Body of pancreas (tissue), 4 donors: ENCODE data around the gene AIP. TPM values are rescaled to one million over a fixed set of nuclear protein-coding genes. Genes with fewer than 3 reads are reported as not detected.

Source experiments
- ATAC-seq: fragments of 150-250 bp; one replicate; pipeline ENCODE4 v1.9.1; 2016
- DNase-seq, 4 donors: peaks; one replicate each; pipeline ENCODE4 v3.0.0-alpha.2; 2019
- H3K27ac ChIP-seq, 4 donors: fragments of 200-600 bp; sonication (generic); 1 replicate in 3 of 4; 2 replicates in 1 of 4; pipeline versions ENCODE4 v1.5.1 to v1.6.1; 2016 to 2019; ENCODE audit warnings: mild to moderate bottlenecking in 1 of 4, mixed read lengths in 1 of 4, moderate library complexity in 1 of 4
- H3K27me3 ChIP-seq, 2 donors: fragments of 200-600 bp; sonication (generic); one replicate each; pipeline ENCODE4 v1.6.0; 2016; ENCODE audit warnings: mild to moderate bottlenecking in 1 of 2
- H3K36me3 ChIP-seq, 2 donors: fragments of 200-600 bp; sonication (generic); replicated peaks in 1 of 2; 2 replicates each; pipeline ENCODE4 v1.5.1; 2016; ENCODE audit warnings: low read depth in 2 of 2; ENCODE audit not compliant: insufficient read depth in 1 of 2
- H3K4me1 ChIP-seq: fragments of 200-600 bp; sonication (generic); one replicate; pipeline ENCODE4 v1.6.0; 2016
- H3K4me3 ChIP-seq, 2 donors: fragments of 200-600 bp; sonication (generic); 1 replicate in 1 of 2; 2 replicates in 1 of 2; pipeline ENCODE4 v1.5.1; 2016 to 2019
- H3K9me3 ChIP-seq, 3 donors: fragments of 200-600 bp; sonication (generic); 1 replicate in 2 of 3; 2 replicates in 1 of 3; pipeline ENCODE4 v1.5.1; 2016
- CTCF ChIP-seq, 7 experiments: fragments of 450-650 bp in 4 of 7; fragments of 200-600 bp in 3 of 7; sonication (generic) in 3 of 7; IDR thresholded peaks; one replicate each; pipeline ENCODE4 v1.5.1; 2016 to 2019; ENCODE audit warnings: antibody characterized with exemption in 7 of 7
- POLR2A ChIP-seq, 3 donors: fragments of 450-650 bp; IDR thresholded peaks; one replicate each; pipeline ENCODE4 v1.6.1; 2016; ENCODE audit warnings: antibody characterized with exemption in 3 of 3, mild to moderate bottlenecking in 2 of 3
- WGBS, 2 donors: methylation state at CpG; one replicate each; pipeline ENCODE4 v1.1.5; 2017; 5-methylcytosine and 5-hydroxymethylcytosine counted together
- intact Hi-C: fragments of 100-400 bp; cut with DNase I; formaldehyde crosslinking; loops from one replicate; pipeline ENCODE4 v1.15.1; 2023
- microRNA-seq, 2 donors: library from miRNA; unstranded; fragments of <30 nt; microRNA quantifications; one replicate each; pipeline ENCODE4, GENCODE V29; 2016; ENCODE audit warnings: borderline number of aligned reads in 2 of 2, borderline replicate concordance in 2 of 2
- small RNA-seq: library from RNA; depleted of rRNA; stranded (forward); fragments of <200 nt; gene quantifications from one replicate; pipeline ENCODE3, GENCODE V24; 2016
- total RNA-seq, 2 donors: library from RNA; depleted of rRNA; stranded (reverse); fragments of >200 nt; gene quantifications; one replicate each; pipeline ENCODE4 v1.1.0, GENCODE V29; 2016

AIP gene
- total RNA-seq, 2 donors from 2014 or later = 21.4 to 39.7 TPM

- Histone ChIP-seq H3K27me3 (no peaks in the 10 kb centered on the region), H3K27ac (no peak overlapping the region), H3K36me3 (no peaks in the 10 kb centered on the region), H3K4me1 (peaks cover 23% of the 10 kb centered on the region), H3K9me3 (peaks cover 0 to 4% (median 0%) of the 10 kb centered on the region in 3 donors), H3K4me3 (no peak overlapping the region)
- WGBS, 2 donors = 31 to 43% methylated on average over 1 of the region's 1 CpG
- TF ChIP-seq CTCF (IDR thresholded peaks at IDR 0.05) = no peak
- TF ChIP-seq POLR2A (IDR thresholded peaks at IDR 0.05) = no peak
- ATAC-seq (no peak), DNase-seq (no peak)
- intact Hi-C loops = no loop called here
These were observed 52.7 kb downstream of the AIP start for GRCh38 chr11:67535561-67535960.

DNA sequence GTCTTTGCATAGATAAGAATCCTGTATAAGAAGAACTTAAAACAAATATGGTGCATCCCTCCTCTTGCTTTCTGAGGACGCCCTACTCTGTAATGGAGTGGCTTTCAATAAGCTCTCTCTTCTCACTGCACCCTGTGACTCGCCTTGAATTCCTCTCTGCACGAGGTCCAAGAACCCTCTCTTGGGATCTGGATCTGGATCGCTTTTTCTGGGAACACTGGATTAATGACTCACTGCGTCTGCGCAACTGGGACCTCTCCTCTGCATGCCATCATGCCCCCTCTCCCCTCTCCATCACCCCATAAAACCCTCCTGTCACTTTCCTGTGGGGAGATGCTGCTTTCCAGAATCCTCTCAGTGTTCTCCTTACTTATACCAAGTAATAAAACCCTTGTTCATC lies 55.5 kb downstream of the AIP start:
- no peak for ATAC-seq

GRCh38 chr11:67538823-67539505 lies 56.1 kb downstream of the AIP start:
- Histone ChIP-seq H3K27ac (no peak overlapping the region), H3K36me3 (no peaks in the 10 kb centered on the region), H3K27me3 (no peaks in the 10 kb centered on the region), H3K9me3 (peaks cover 0 to 4% (median 0%) of the 10 kb centered on the region in 3 donors), H3K4me1 (peaks cover 11% of the 10 kb centered on the region), H3K4me3 (no peak overlapping the region)
- DNase-seq = no peak
- intact Hi-C loops = no loop called here
- TF ChIP-seq POLR2A (IDR thresholded peaks at IDR 0.05) = no peak
- no peak for TF ChIP-seq CTCF (IDR thresholded peaks at IDR 0.05)
- 91 to 93% methylated on average over 9 to 10 of the region's 10 CpGs for WGBS, 2 donors
- ATAC-seq = no peak

More for the DNA sequence above, 55.5 kb downstream of the AIP start:
- no peak for TF ChIP-seq CTCF (IDR thresholded peaks at IDR 0.05)
- no peak for TF ChIP-seq POLR2A (IDR thresholded peaks at IDR 0.05)
- Histone ChIP-seq H3K4me1 (peaks cover 10% of the 10 kb centered on the region), H3K27me3 (no peaks in the 10 kb centered on the region), H3K27ac (no peak overlapping the region), H3K4me3 (no peak overlapping the region), H3K9me3 (peaks cover 0 to 4% (median 0%) of the 10 kb centered on the region in 3 donors), H3K36me3 (no peaks in the 10 kb centered on the region)
- no peak for DNase-seq
- WGBS, 2 donors = 80 to 87% methylated on average over 6 of the region's 6 CpGs
- intact Hi-C loops = no loop called here

DNA sequence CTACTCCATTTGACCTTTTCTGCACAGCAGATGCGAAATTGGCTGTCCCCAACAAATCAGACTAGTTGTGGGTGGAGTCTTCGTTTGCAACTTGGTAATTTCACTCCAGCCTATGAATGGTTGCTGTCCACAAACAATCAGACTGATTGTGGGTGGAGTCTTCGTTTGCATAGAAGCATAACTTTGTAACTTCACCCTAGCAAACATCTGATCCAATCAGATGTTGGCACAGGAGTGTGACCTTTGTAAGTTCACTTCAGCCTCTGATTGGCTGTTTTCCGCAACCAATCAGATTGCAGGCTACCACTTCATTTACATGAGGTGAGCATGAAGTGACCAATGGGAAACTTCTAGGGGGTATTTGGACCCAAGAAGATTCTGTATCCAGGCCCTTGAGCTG lies 56.7 kb downstream of the AIP start:
- ATAC-seq = no peak

More for the DNA sequence above, 56.7 kb downstream of the AIP start:
- H3K27ac ChIP-seq = no peak overlapping the region
- intact Hi-C loops = no loop called here
- H3K4me3 ChIP-seq = no peak overlapping the region
- 68 to 85% methylated on average over 4 of the region's 4 CpGs for WGBS, 2 donors
- H3K36me3 ChIP-seq = no peaks in the 10 kb centered on the region
- peaks cover 0 to 3% (median 0%) of the 10 kb centered on the region in 3 donors for H3K9me3 ChIP-seq
- DNase-seq = no peak
- no peaks in the 10 kb centered on the region for H3K27me3 ChIP-seq
- H3K4me1 ChIP-seq = peaks cover 17% of the 10 kb centered on the region
- TF ChIP-seq POLR2A (IDR thresholded peaks at IDR 0.05) = no peak
- no peak for TF ChIP-seq CTCF (IDR thresholded peaks at IDR 0.05)

Small RNA genes within 50 kb of the gene (microRNA-seq; reads per million reads assigned to microRNA genes)
- 0.45 to 1.4 reads per million in 2 donors for gene MIR6752

Small RNA genes within 50 kb of the gene (small RNA-seq; reads per million reads assigned to genes)
- gene MIR6752 = not detected

Other genes with a start within 250 kb of the AIP start
- gene GRK2, start 216.6 kb upstream of the AIP start, total RNA-seq = 10 to 100 TPM; 27.4 to 36.3 TPM
- 10 to 100 TPM; 18.2 to 39.6 TPM for gene ANKRD13D, start 193.7 kb upstream of the AIP start, total RNA-seq
- gene SSH3, start 179.5 kb upstream of the AIP start, total RNA-seq = 10 to 100 TPM; 16.2 to 30.6 TPM
- 100 to 1,000 TPM in 1 of 2 donors, 10 to 100 TPM in 1; 82.1 to 103 TPM for gene POLD4, start 129.5 kb upstream of the AIP start, total RNA-seq
- gene CLCF1, start 109.4 kb upstream of the AIP start, total RNA-seq = 10 to 100 TPM in 1 of 2 donors, 1 to 10 TPM in 1; 2.3 to 14.5 TPM
- gene RAD9A, start 91.0 kb upstream of the AIP start, total RNA-seq = 10 to 100 TPM; 22.6 to 49.4 TPM
- gene PPP1CA, start 81.2 kb upstream of the AIP start, total RNA-seq = 100 to 1,000 TPM in 1 of 2 donors, 10 to 100 TPM in 1; 81.1 to 104 TPM
- 1 to 10 TPM; 1.6 to 4.3 TPM for gene TBC1D10C, start 78.9 kb upstream of the AIP start, total RNA-seq
- gene CARNS1, start 67.3 kb upstream of the AIP start, total RNA-seq = 1 to 10 TPM; 2.1 to 2.6 TPM
- 10 to 100 TPM; 34.9 to 36.1 TPM for gene RPS6KB2, start 54.5 kb upstream of the AIP start, total RNA-seq
- gene PTPRCAP, start 45.3 kb upstream of the AIP start, total RNA-seq = 1 to 10 TPM; 6.0 to 6.9 TPM
- gene CORO1B, start 39.5 kb upstream of the AIP start, total RNA-seq = 10 to 100 TPM; 53.1 to 55.3 TPM
- gene GPR152, start 30.3 kb upstream of the AIP start, total RNA-seq = not detected
- gene CABP4, start 27.7 kb upstream of the AIP start, total RNA-seq = 1 to 10 TPM in 1 of 2 donors, not detected in 1; 3.1 TPM
- gene TMEM134, start 13.8 kb upstream of the AIP start, total RNA-seq = 100 to 1,000 TPM in 1 of 2 donors, 10 to 100 TPM in 1; 69.5 to 118 TPM
- gene PITPNM1, start 22.3 kb downstream of the AIP start, total RNA-seq = 10 to 100 TPM in 1 of 2 donors, 1 to 10 TPM in 1; 8.6 to 24.4 TPM
- 10 to 100 TPM; 56.7 to 59.4 TPM for gene CDK2AP2, start 25.1 kb downstream of the AIP start, total RNA-seq
- gene CABP2, start 40.4 kb downstream of the AIP start, total RNA-seq = not detected
- gene GSTP1, start 100.8 kb downstream of the AIP start, total RNA-seq = 100 to 1,000 TPM; 359 to 454 TPM
- 100 to 1,000 TPM; 209 to 264 TPM for gene NDUFV1, start 123.9 kb downstream of the AIP start, total RNA-seq
- 10 to 100 TPM; 11.5 to 21.8 TPM for gene NUDT8, start 146.9 kb downstream of the AIP start, total RNA-seq
- not detected for gene TBX10, start 156.7 kb downstream of the AIP start, total RNA-seq
- 10 to 100 TPM in 1 of 2 donors, 1 to 10 TPM in 1; 7.0 to 16.2 TPM for gene ACY3, start 167.7 kb downstream of the AIP start, total RNA-seq
- gene ALDH3B2, start 191.6 kb downstream of the AIP start, total RNA-seq = not detected